Astrocyte (in vitro differentiated cells and primary cell): ENCODE measurements around the gene PPP2R2C. TPM values are rescaled to one million over a fixed set of nuclear protein-coding genes. Genes with fewer than 3 reads are reported as not detected.

ENCODE experiments used
- DNase-seq: peaks from one replicate; pipeline ENCODE4 v3.0.0-alpha.2; 2010; ENCODE audit warnings: low read depth
- FAIRE-seq: peaks from 2 replicates; lab custom pipeline; 2011; peaks lifted over from hg19 to GRCh38; lab: Jason Lieb, UNC
- H2AFZ ChIP-seq: 2 replicates; pipeline ENCODE4 v1.6.0; 2012; ENCODE audit warnings: low read depth, low read length, inconsistent platforms
- H3K27ac ChIP-seq: 2 replicates; pipeline ENCODE4 v1.5.1; 2011; ENCODE audit warnings: low read depth, low read length, inconsistent platforms
- H3K27me3 ChIP-seq: 2 replicates; pipeline ENCODE4 v1.6.0; 2011; ENCODE audit warnings: low read length, inconsistent platforms; ENCODE audit not compliant: insufficient read depth
- H3K36me3 ChIP-seq: 2 replicates; pipeline ENCODE4 v1.5.1; 2011; ENCODE audit warnings: low read length, inconsistent platforms; ENCODE audit not compliant: insufficient read depth
- H3K4me1 ChIP-seq: 2 replicates; pipeline ENCODE4 v1.5.1; 2011; ENCODE audit warnings: low read length, inconsistent platforms; ENCODE audit not compliant: insufficient read depth
- H3K4me2 ChIP-seq: 2 replicates; pipeline ENCODE4 v1.6.0; 2012; ENCODE audit warnings: low read length, inconsistent platforms
- H3K4me3 ChIP-seq: 2 replicates; pipeline ENCODE4 v1.5.1; 2011; ENCODE audit warnings: low read depth, mild to moderate bottlenecking, low read length, inconsistent platforms; ENCODE audit not compliant: insufficient read depth
- H3K79me2 ChIP-seq: 2 replicates; pipeline ENCODE4 v1.6.0; 2012; ENCODE audit warnings: mild to moderate bottlenecking, low read length, inconsistent platforms; ENCODE audit not compliant: insufficient read depth
- H3K9ac ChIP-seq: 2 replicates; pipeline ENCODE4 v1.6.0; 2012; ENCODE audit warnings: mild to moderate bottlenecking, low read length, inconsistent platforms
- H3K9me3 ChIP-seq: 2 replicates; pipeline ENCODE4 v1.5.1; 2012; ENCODE audit warnings: low read depth, mild to moderate bottlenecking, low read length, inconsistent platforms; ENCODE audit not compliant: insufficient read depth
- H4K20me1 ChIP-seq: 2 replicates; pipeline ENCODE4 v1.6.0; 2012; ENCODE audit warnings: low read length, inconsistent platforms; ENCODE audit not compliant: insufficient read depth
- H3K27ac Mint-ChIP-seq: one replicate; pipeline ENCODE4 v1.8.0; 2021; ENCODE audit warnings: mild to moderate bottlenecking, mixed read lengths; ENCODE audit not compliant: unreplicated experiment
- H3K27me3 Mint-ChIP-seq: one replicate; pipeline ENCODE4 v1.8.0; 2021; ENCODE audit warnings: low read depth, mixed read lengths; ENCODE audit not compliant: unreplicated experiment
- H3K36me3 Mint-ChIP-seq: one replicate; pipeline ENCODE4 v1.8.0; 2021; ENCODE audit warnings: low read depth, mixed read lengths; ENCODE audit not compliant: unreplicated experiment
- H3K4me1 Mint-ChIP-seq: one replicate; pipeline ENCODE4 v1.8.0; 2021; ENCODE audit warnings: low read depth, mixed read lengths; ENCODE audit not compliant: unreplicated experiment
- H3K4me3 Mint-ChIP-seq: one replicate; pipeline ENCODE4 v1.8.0; 2021; ENCODE audit warnings: mild to moderate bottlenecking, moderate library complexity, mixed read lengths; ENCODE audit not compliant: unreplicated experiment
- H3K9me3 Mint-ChIP-seq: one replicate; pipeline ENCODE4 v1.8.0; 2021; ENCODE audit warnings: mild to moderate bottlenecking, mixed read lengths; ENCODE audit not compliant: unreplicated experiment
- CTCF ChIP-seq: IDR thresholded peaks from 2 replicates; pipeline ENCODE4 v1.5.1; 2011; ENCODE audit warnings: low read depth, mild to moderate bottlenecking, inconsistent platforms, low read length, moderate library complexity; ENCODE audit not compliant: insufficient read depth
- EZH2 ChIP-seq: IDR thresholded peaks from 2 replicates; pipeline ENCODE4 v1.6.1; 2012; ENCODE audit warnings: mild to moderate bottlenecking, low read length, inconsistent platforms; ENCODE audit not compliant: insufficient read depth
- total RNA-seq: library from RNA; stranded (reverse); gene quantifications from 2 replicates; pipeline ENCODE4 v1.2.1, GENCODE V29; 2021

PPP2R2C gene
- total RNA-seq, 1 donor from 2014 or later: 1.1 TPM

GRCh38 chr4:6334203-6334887 is 138.1 kb downstream of the PPP2R2C start:
- no peak overlapping the region for H3K4me3 ChIP-seq
- Mint-ChIP-seq H3K9me3 (peaks cover 3% of the 10 kb centered on the region), H3K36me3 (no peaks in the 10 kb centered on the region), H3K4me1 (no peaks in the 10 kb centered on the region), H3K4me3 (no peak overlapping the region), H3K27me3 (peaks cover 42% of the 10 kb centered on the region), H3K27ac (no peak overlapping the region)
- no peaks in the 10 kb centered on the region for H4K20me1 ChIP-seq
- no peak for DNase-seq
- peaks cover 12% of the 10 kb centered on the region for H3K27me3 ChIP-seq
- no peaks in the 10 kb centered on the region for H3K9me3 ChIP-seq
- TF ChIP-seq EZH2 (no peak), CTCF (no peak)
- no peak overlapping the region for H3K9ac ChIP-seq
- no peaks in the 10 kb centered on the region for H3K4me1 ChIP-seq
- H2AFZ ChIP-seq: no peak overlapping the region
- no peaks in the 10 kb centered on the region for H3K36me3 ChIP-seq
- FAIRE-seq: no peak
- H3K79me2 ChIP-seq: no peaks in the 10 kb centered on the region
- H3K27ac ChIP-seq: no peak overlapping the region
- H3K4me2 ChIP-seq: no peak overlapping the region

GRCh38 chr4:6333301-6334202 is 138.9 kb downstream of the PPP2R2C start:
- Mint-ChIP-seq H3K27me3 (peaks cover 35% of the 10 kb centered on the region), H3K27ac (no peak overlapping the region), H3K4me3 (no peak overlapping the region), H3K36me3 (no peaks in the 10 kb centered on the region), H3K9me3 (peaks cover 3% of the 10 kb centered on the region), H3K4me1 (no peaks in the 10 kb centered on the region)
- Histone ChIP-seq H3K27me3 (peaks cover 12% of the 10 kb centered on the region), H4K20me1 (no peaks in the 10 kb centered on the region), H3K9ac (no peak overlapping the region), H3K79me2 (no peaks in the 10 kb centered on the region), H3K27ac (no peak overlapping the region), H3K4me2 (no peak overlapping the region), H3K36me3 (no peaks in the 10 kb centered on the region), H3K9me3 (no peaks in the 10 kb centered on the region), H2AFZ (no peak overlapping the region), H3K4me1 (no peaks in the 10 kb centered on the region), H3K4me3 (no peak overlapping the region)
- FAIRE-seq (no peak), DNase-seq (no peak)
- TF ChIP-seq CTCF (peak; percentile 40), EZH2 (no peak)

- H3K27ac ChIP-seq: no peak overlapping the region
- H4K20me1 ChIP-seq: no peaks in the 10 kb centered on the region
- DNase-seq: no peak
- H3K4me2 ChIP-seq: no peak overlapping the region
- no peaks in the 10 kb centered on the region for H3K4me1 ChIP-seq
- H3K27me3 ChIP-seq: peaks cover 9% of the 10 kb centered on the region
- no peaks in the 10 kb centered on the region for H3K4me1 Mint-ChIP-seq
- H3K9ac ChIP-seq: no peak overlapping the region
- H2AFZ ChIP-seq: no peak overlapping the region
- H3K4me3 Mint-ChIP-seq: no peak overlapping the region
- H3K4me3 ChIP-seq: no peak overlapping the region
- peaks cover 36% of the 10 kb centered on the region for H3K27me3 Mint-ChIP-seq
- no peak for FAIRE-seq
- H3K79me2 ChIP-seq: no peaks in the 10 kb centered on the region
- no peaks in the 10 kb centered on the region for H3K36me3 ChIP-seq
- H3K9me3 Mint-ChIP-seq: peaks cover 3% of the 10 kb centered on the region
- no peak for TF ChIP-seq EZH2
- no peak for TF ChIP-seq CTCF
- no peaks in the 10 kb centered on the region for H3K36me3 Mint-ChIP-seq
- H3K9me3 ChIP-seq: no peaks in the 10 kb centered on the region
- H3K27ac Mint-ChIP-seq: no peak overlapping the region
These were observed 139.8 kb downstream of the PPP2R2C start for GRCh38 chr4:6332669-6333050.
